Thoracic aorta (tissue), 2 donors: Measurements from ENCODE around the gene CNKSR2. TPM values are rescaled to one million over a fixed set of nuclear protein-coding genes. Genes with fewer than 3 reads are reported as not detected.
"Not testable (repeated sequence)": the region's sequence is repeated elsewhere in the genome, so short reads cannot be mapped to it uniquely, and the experiment has no call there.

Source experiments
- ATAC-seq: fragments of 150-250 bp; one replicate; pipeline ENCODE4 v1.8.0; 2017; ENCODE audit warnings: low read depth; ENCODE audit not compliant: insufficient number of reproducible peaks, low FRiP score
- DNase-seq: peaks from one replicate; pipeline ENCODE4 v3.0.0-alpha.2; 2020; ENCODE audit warnings: low spot score
- H3K27ac ChIP-seq, 2 donors: fragments of 200-600 bp; sonication (generic); 1 replicate in 1 of 2; 2 replicates in 1 of 2; pipeline ENCODE4 v1.5.1; 2016; ENCODE audit warnings: mild to moderate bottlenecking in 2 of 2, moderate library complexity in 2 of 2
- H3K27me3 ChIP-seq: fragments of 200-600 bp; sonication (generic); replicated peaks from 2 replicates; pipeline ENCODE4 v1.6.0; 2016; ENCODE audit warnings: mild to moderate bottlenecking; ENCODE audit not compliant: insufficient read depth
- H3K36me3 ChIP-seq: fragments of 200-600 bp; sonication (generic); one replicate; pipeline ENCODE4 v1.5.1; 2016
- H3K4me1 ChIP-seq, 2 donors: fragments of 200-600 bp; sonication (generic); 1 replicate in 1 of 2; 2 replicates in 1 of 2; pipeline versions ENCODE4 v1.5.1 to v1.6.0; 2016; ENCODE audit warnings: low read depth in 2 of 2, mild to moderate bottlenecking in 1 of 2; ENCODE audit not compliant: control insufficient read depth in 1 of 2
- H3K4me3 ChIP-seq: fragments of 200-600 bp; sonication (generic); 2 replicates; pipeline ENCODE4 v1.5.1; 2016; ENCODE audit warnings: mild to moderate bottlenecking
- H3K9me3 ChIP-seq: fragments of 200-600 bp; sonication (generic); 2 replicates; pipeline ENCODE4 v1.5.1; 2016
- CTCF ChIP-seq: fragments of 200-600 bp; sonication (generic); IDR thresholded peaks from one replicate; pipeline ENCODE4 v1.5.1; 2019; ENCODE audit warnings: antibody characterized with exemption
- total RNA-seq, 2 donors: library from RNA; depleted of rRNA; stranded (reverse); fragments of >200 nt; gene quantifications; one replicate each; pipeline versions ENCODE4 v1.1.0 to v1.2.3, GENCODE V29; 2016

The CNKSR2 gene
- total RNA-seq, 2 donors from 2014 or later = 5.3 to 10.4 TPM

- no peak overlapping the region for H3K27ac ChIP-seq
- no peaks in the 10 kb centered on the region for H3K9me3 ChIP-seq
Observed at GRCh38 chrX:21528076-21528475, 153.9 kb downstream of the CNKSR2 start.

GRCh38 chrX:21529771-21530170 is 155.6 kb downstream of the CNKSR2 start:
- no peak for TF ChIP-seq CTCF
- Histone ChIP-seq H3K4me3 (no peak overlapping the region), H3K27me3 (no peaks in the 10 kb centered on the region), H3K4me1 (no peaks in the 10 kb centered on the region), H3K9me3 (no peaks in the 10 kb centered on the region), H3K36me3 (no peaks in the 10 kb centered on the region), H3K27ac (no peak overlapping the region)
- DNase-seq (no peak), ATAC-seq (no peak)

More at GRCh38 chrX:21528076-21528475, 153.9 kb downstream of the CNKSR2 start:
- Histone ChIP-seq H3K36me3 (no peaks in the 10 kb centered on the region), H3K4me3 (no peak overlapping the region), H3K27me3 (no peaks in the 10 kb centered on the region), H3K4me1 (no peaks in the 10 kb centered on the region)
- ATAC-seq (no peak), DNase-seq (no peak)
- no peak for TF ChIP-seq CTCF

- H3K27me3 ChIP-seq, H3K36me3 ChIP-seq, H3K27ac ChIP-seq, H3K4me3 ChIP-seq, H3K9me3 ChIP-seq, ATAC-seq, H3K4me1 ChIP-seq, DNase-seq: not testable (repeated sequence)
Observed at GRCh38 chrX:21544642-21545041, 170.4 kb downstream of the CNKSR2 start.

GRCh38 chrX:21559417-21559816 is 185.2 kb downstream of the CNKSR2 start:
- no peak overlapping the region for H3K4me3 ChIP-seq
- no peak for TF ChIP-seq CTCF
- no peak for ATAC-seq

GRCh38 chrX:21565025-21565424 is 190.8 kb downstream of the CNKSR2 start:
- Histone ChIP-seq H3K27me3 (no peaks in the 10 kb centered on the region), H3K9me3 (no peaks in the 10 kb centered on the region), H3K27ac (no peak overlapping the region), H3K36me3 (no peaks in the 10 kb centered on the region), H3K4me1 (no peaks in the 10 kb centered on the region), H3K4me3 (no peak overlapping the region)
- no peak for TF ChIP-seq CTCF
- DNase-seq = no peak
- ATAC-seq = no peak

More at GRCh38 chrX:21559417-21559816, 185.2 kb downstream of the CNKSR2 start:
- Histone ChIP-seq H3K4me1 (no peaks in the 10 kb centered on the region), H3K27ac (no peak overlapping the region), H3K36me3 (no peaks in the 10 kb centered on the region), H3K9me3 (no peaks in the 10 kb centered on the region), H3K27me3 (no peaks in the 10 kb centered on the region)
- no peak for DNase-seq

- DNase-seq = no peak
- H3K27me3 ChIP-seq = no peaks in the 10 kb centered on the region
- TF ChIP-seq CTCF = no peak
- no peak overlapping the region for H3K4me3 ChIP-seq
- no peaks in the 10 kb centered on the region for H3K9me3 ChIP-seq
- no peaks in the 10 kb centered on the region for H3K36me3 ChIP-seq
- no peaks in the 10 kb centered on the region for H3K4me1 ChIP-seq
- ATAC-seq = no peak
- no peak overlapping the region for H3K27ac ChIP-seq
Observed at GRCh38 chrX:21574793-21575192, 200.6 kb downstream of the CNKSR2 start.
